K562 (cell line): ENCODE results near the gene EFHD2. TPM values are rescaled to one million over a fixed set of nuclear protein-coding genes. Genes with fewer than 3 reads are reported as not detected.

ENCODE experiments used
- ATAC-seq: fragments of 200-7000 bp; cut with Tn5 transposase; 3 replicates; pipeline ENCODE4 v1.9.1; 2020; ENCODE audit warnings: moderate library complexity
- BruUV-seq: library from RNA; stranded (reverse); fragments of 400-500 nt; replicated peaks from 2 replicates; lab custom pipeline; 2021; lab: Mats Ljungman, UMichigan
- CTCF ChIA-PET: fragments of 300-600 bp; formaldehyde crosslinking; extraction: SDS; loops from one replicate; lab custom pipeline; 2021; ENCODE audit warnings: low intra/inter-chr PET ratio; lab: Yijun Ruan, JAX
- POLR2A ChIA-PET: fragments of 300-600, 350-650 bp; sonication (Branson Sonifier 250); formaldehyde crosslinking; extraction: SDS; loops from one replicate; lab custom pipeline; 2021; ENCODE audit warnings: antibody characterized with exemption, inconsistent platforms; lab: Yijun Ruan, JAX
- DNase-seq, 4 experiments: peaks; one replicate each; pipeline versions ENCODE4 v3.0.0 to v3.0.0-alpha.2; 2011 to 2018; ENCODE audit warnings: low spot score in 3 of 4, mixed read lengths in 3 of 4; ENCODE audit errors: extremely low read depth in 1 of 4
- FAIRE-seq: peaks from 2 replicates; lab custom pipeline; 2011; peaks lifted over from hg19 to GRCh38; lab: Jason Lieb, UNC
- H2AFZ ChIP-seq: 2 replicates; pipeline ENCODE4 v1.6.0; 2011; ENCODE audit warnings: low read depth, low read length, control low read depth, inconsistent platforms
- H3K27ac ChIP-seq: fragments of 200-600 bp; 3 replicates; pipeline ENCODE4 v1.8.0; 2011; ENCODE audit warnings: low read depth, mild to moderate bottlenecking, control low read depth, inconsistent platforms, low read length, moderate library complexity, mixed read lengths; ENCODE audit errors: extremely low read depth
- H3K27me3 ChIP-seq, 2 experiments: fragments of 300-600 bp in 1 of 2; 2 replicates in 1 of 2; 3 replicates in 1 of 2; pipeline versions ENCODE4 v1.6.0 to v1.8.0; 2011; ENCODE audit warnings: inconsistent platforms in 2 of 2, low read length in 2 of 2, mild to moderate bottlenecking in 1 of 2, mixed read lengths in 1 of 2, moderate library complexity in 1 of 2; ENCODE audit not compliant: control insufficient read depth in 2 of 2, insufficient read depth in 2 of 2
- H3K36me3 ChIP-seq: fragments of 300-600 bp; 3 replicates; pipeline ENCODE4 v1.8.0; 2011; ENCODE audit warnings: mild to moderate bottlenecking, low read length, inconsistent platforms; ENCODE audit not compliant: control insufficient read depth, insufficient read depth
- H3K4me1 ChIP-seq, 2 experiments: fragments of 200-600 bp in 1 of 2; replicated peaks in 1 of 2; 2 replicates in 1 of 2; 3 replicates in 1 of 2; pipeline versions ENCODE4 v1.5.1 to v1.8.0; 2011; ENCODE audit warnings: inconsistent platforms in 2 of 2, low read length in 2 of 2, mild to moderate bottlenecking in 1 of 2, mixed read lengths in 1 of 2, moderate library complexity in 1 of 2; ENCODE audit not compliant: control insufficient read depth in 2 of 2, insufficient read depth in 2 of 2
- H3K4me2 ChIP-seq: 2 replicates; pipeline ENCODE4 v1.6.1; 2011; ENCODE audit warnings: low read length, control low read depth, inconsistent platforms, mixed read lengths; ENCODE audit not compliant: insufficient read depth
- H3K4me3 ChIP-seq: fragments of 200-600 bp; sonication (generic), shearing (Covaris generic); 2 replicates; pipeline ENCODE4 v1.5.1; 2016; ENCODE audit warnings: control low read depth, inconsistent platforms
- H3K79me2 ChIP-seq: fragments of 200-600 bp; 3 replicates; pipeline ENCODE4 v1.8.0; 2011; ENCODE audit warnings: low read length, inconsistent platforms; ENCODE audit not compliant: control insufficient read depth, insufficient read depth
- H3K9ac ChIP-seq, 2 experiments: 2 replicates each; pipeline versions ENCODE4 v1.6.0 to v1.6.1; 2011; ENCODE audit warnings: low read depth in 2 of 2, low read length in 2 of 2, control low read depth in 1 of 2, inconsistent platforms in 1 of 2, mild to moderate bottlenecking in 1 of 2, mixed read lengths in 1 of 2; ENCODE audit not compliant: insufficient read depth in 1 of 2
- H3K9me1 ChIP-seq: one replicate; pipeline ENCODE4 v1.6.0; 2011; ENCODE audit warnings: inconsistent platforms, mild to moderate bottlenecking, low read length, moderate library complexity; ENCODE audit not compliant: control insufficient read depth, insufficient read depth
- H3K9me3 ChIP-seq: replicated peaks from 2 replicates; pipeline ENCODE4 v1.5.1; 2011; ENCODE audit warnings: low read depth, low read length, inconsistent platforms; ENCODE audit not compliant: control insufficient read depth, insufficient read depth
- H4K20me1 ChIP-seq: replicated peaks from 2 replicates; pipeline ENCODE4 v1.6.1; 2011; ENCODE audit warnings: low read length, inconsistent platforms, mixed read lengths; ENCODE audit not compliant: control insufficient read depth, insufficient read depth
- ASH1L ChIP-seq: fragments of 450-650 bp; IDR thresholded peaks from 2 replicates; pipeline ENCODE4 v1.6.1; 2018; ENCODE audit warnings: borderline replicate concordance, mild to moderate bottlenecking, low read depth; ENCODE audit not compliant: partially characterized antibody
- JUN ChIP-seq, 2 experiments: sonication (generic) in 1 of 2; formaldehyde crosslinking in 1 of 2; IDR thresholded peaks; 2 replicates each; pipeline versions ENCODE4 v1.6.1 to v1.8.0; 2012 to 2022; ENCODE audit warnings: borderline replicate concordance in 2 of 2, mild to moderate bottlenecking in 2 of 2, improper control_type of control experiment in 1 of 2, low read depth in 1 of 2, low read length in 1 of 2, missing genetic modification reagents in 1 of 2
- KDM2B ChIP-seq: fragments of 250-450 bp; sonication (Bioruptor Pico); IDR thresholded peaks from 2 replicates; pipeline ENCODE4 v1.8.0; 2021; ENCODE audit warnings: mild to moderate bottlenecking, moderate library complexity
- KLF6 ChIP-seq: fragments of 250-450 bp; sonication (Bioruptor Pico); IDR thresholded peaks from 2 replicates; pipeline ENCODE4 v1.4.0; 2020; ENCODE audit warnings: mild to moderate bottlenecking, moderate library complexity, borderline replicate concordance
- RBM22 ChIP-seq: fragments of 200-400 bp; formaldehyde crosslinking; IDR thresholded peaks from 2 replicates; pipeline ENCODE4 v1.6.1; 2018; ENCODE audit warnings: low read length, low read depth; ENCODE audit not compliant: poor library complexity, severe bottlenecking
- SIX5 ChIP-seq, 2 experiments: IDR thresholded peaks; 2 replicates each; pipeline ENCODE4 v1.6.1; 2011; ENCODE audit warnings: low read length in 2 of 2, borderline replicate concordance in 1 of 2, low read depth in 1 of 2, mild to moderate bottlenecking in 1 of 2, moderate library complexity in 1 of 2; ENCODE audit not compliant: insufficient read depth in 1 of 2
- SMARCA4 ChIP-seq: fragments of 450-650 bp; IDR thresholded peaks from 2 replicates; pipeline ENCODE4 v1.6.1; 2016
- SMARCC2 ChIP-seq: fragments of 450-650 bp; IDR thresholded peaks from 2 replicates; pipeline ENCODE4 v1.6.1; 2017; ENCODE audit warnings: antibody characterized with exemption, moderate library complexity, mild to moderate bottlenecking, low read depth
- STAT6 ChIP-seq: sonication (generic); formaldehyde crosslinking; IDR thresholded peaks from 2 replicates; pipeline ENCODE4 v1.8.1; 2023; ENCODE audit warnings: mild to moderate bottlenecking, missing genetic modification reagents
- TEAD2 ChIP-seq: fragments of 450-650 bp; IDR thresholded peaks from 2 replicates; pipeline ENCODE4 v1.6.1; 2016; ENCODE audit warnings: missing genetic modification characterization, control low read depth, missing compliant biosample characterization
- ZNF780A ChIP-seq: fragments of 250-450 bp; sonication (Bioruptor Pico); IDR thresholded peaks from 2 replicates; pipeline ENCODE4 v1.5.0; 2021; ENCODE audit warnings: mild to moderate bottlenecking
- WGBS: fragments of 100-300 bp; shearing (Covaris generic); methylation state at CpG from one replicate; pipeline ENCODE4 v1.1.6; 2016; ENCODE audit warnings: low coverage, mixed read lengths; ENCODE audit not compliant: insufficient coverage; ENCODE audit errors: missing lambda C conversion rate; 5-methylcytosine and 5-hydroxymethylcytosine counted together
- in situ Hi-C: fragments of 300-500 bp; cut with MboI; formaldehyde crosslinking; loops from 4 replicates; pipeline ENCODE4 v1.15.0; 2018; ENCODE audit warnings: inconsistent platforms, mixed read lengths
- intact Hi-C: fragments of 100-400 bp; cut with micrococcal nuclease; formaldehyde crosslinking; loops from 2 replicates; pipeline ENCODE4 v1.14.2; 2022
- polyA plus RNA-seq, 8 experiments: library from polyadenylated mRNA; depleted of rRNA in 4 of 8; stranded (reverse) in 5 of 8; unstranded in 3 of 8; fragments of >200 nt; fragmentation: Nextera tagmentation in 2 of 8; fragmentation: Illumina TruSeq in 1 of 8; extraction: Ambion mirVana in 2 of 8; extraction: Trizol in 1 of 8; gene quantifications; 2 replicates each; pipeline versions ENCODE4 v1.2.1 to v1.2.3, GENCODE V29; 2011 to 2014; ENCODE audit warnings: inconsistent platforms in 1 of 8, missing spikeins in 1 of 8
- total RNA-seq, 7 experiments: library from RNA; depleted of rRNA in 6 of 7; stranded (reverse); fragments of >200 nt in 6 of 7; fragmentation: Illumina TruSeq in 2 of 7; extraction: Trizol in 2 of 7; gene quantifications; 2 replicates each; pipeline versions ENCODE4 v1.2.1 to v1.2.3, GENCODE V29; 2011 to 2021; ENCODE audit warnings: low replicate concordance in 1 of 7

EFHD2 gene
- total and polyA plus RNA-seq, 9 of the 15 experiments (the other 6 are each of a cell fraction or from before 2014, with no cell fraction given) = 1.7 to 73.5 (median 25.2) TPM

GRCh38 chr1:15417059-15417934 is 7.6 kb downstream of the EFHD2 start (continued):
- TF ChIP-seq JUN (IDR thresholded peaks at IDR 0.05; ENCODE audit: borderline replicate concordance, low read depth, low read length) (peak; percentile 91), JUN (CRISPR knock-in tag; IDR thresholded peaks at IDR 0.05; ENCODE audit: borderline replicate concordance) (no peak), RBM22 (no peak), KLF6 (no peak), SMARCA4 (peak; percentile 91)
- TF ChIP-seq, all 486 proteins: peak for 67

- H3K27me3 ChIP-seq = no peaks in the 10 kb centered on the region
- DNase-seq (no peak), FAIRE-seq (no peak), ATAC-seq (no peak)
- H3K9me3 ChIP-seq = no peaks in the 10 kb centered on the region
- ChIA-PET CTCF (no interaction called here), POLR2A (no interaction called here)
- H3K4me3 ChIP-seq = no peak overlapping the region
- H3K4me1 ChIP-seq = peaks cover 32 to 57% of the 10 kb centered on the region in 2 experiments
- no peak overlapping the region for H3K4me2 ChIP-seq
- H3K79me2 ChIP-seq = peaks cover 14% of the 10 kb centered on the region; the same call in 1 of the 3 replicates
- H3K9me1 ChIP-seq = peaks cover 4% of the 10 kb centered on the region
- peak overlapping the region in 1 of 2 experiments; percentile 32; a peak in 1 of 4 replicates for H3K9ac ChIP-seq
- in situ Hi-C loops (no loop called here), intact Hi-C loops (loop anchor here (5.0 kb wide), 1 partner anchor 97 kb away; no protein-coding TSS in a partner anchor)
- H3K36me3 ChIP-seq = peaks cover 26% of the 10 kb centered on the region
- no peak overlapping the region for H3K27ac ChIP-seq
- no TSS peak for BruUV-seq
- 85% methylated on average over 18 of the region's 18 CpGs for whole genome bisulfite sequencing
- H4K20me1 ChIP-seq = peaks cover 24% of the 10 kb centered on the region
- no peak overlapping the region for H2AFZ ChIP-seq
- TF ChIP-seq SMARCC2 = no peak
- no peak for TF ChIP-seq ASH1L
- TF ChIP-seq TEAD2 (tag) = no peak
- TF ChIP-seq SIX5 (IDR thresholded peaks at IDR 0.05; ENCODE audit: borderline replicate concordance in 1 of 2, insufficient read depth in 1 of 2, low read depth in 1 of 2, low read length in 2 of 2) = no peak
- no peak for TF ChIP-seq KDM2B (CRISPR knock-in tag)
- TF ChIP-seq STAT6 (CRISPR knock-in tag) = no peak
- no peak for TF ChIP-seq ZNF780A
Measured at GRCh38 chr1:15418806-15419515, 9.3 kb downstream of the EFHD2 start.
